Skeletal muscle tissue (tissue), 4 donors: ENCODE data around the gene HLF. TPM values are rescaled to one million over a fixed set of nuclear protein-coding genes. Genes with fewer than 3 reads are reported as not detected.

ENCODE experiments used
- H3K27ac ChIP-seq: one replicate; pipeline ENCODE4 v1.7.0; 2013; ENCODE audit warnings: mild to moderate bottlenecking, low read depth, low read length, inconsistent platforms
- H3K27me3 ChIP-seq, 3 donors: one replicate each; pipeline ENCODE4 v1.7.0; 2013; ENCODE audit warnings: low read length in 3 of 3; ENCODE audit not compliant: control insufficient read depth in 3 of 3, insufficient read depth in 3 of 3
- H3K36me3 ChIP-seq, 3 donors: one replicate each; pipeline ENCODE4 v1.7.0; 2013; ENCODE audit warnings: low read length in 3 of 3; ENCODE audit not compliant: control insufficient read depth in 3 of 3, insufficient read depth in 3 of 3
- H3K4me1 ChIP-seq, 3 donors: one replicate each; pipeline ENCODE4 v1.7.0; 2013; ENCODE audit warnings: low read length in 3 of 3, mild to moderate bottlenecking in 3 of 3; ENCODE audit not compliant: control insufficient read depth in 3 of 3, insufficient read depth in 3 of 3
- H3K4me3 ChIP-seq, 3 donors: one replicate each; pipeline ENCODE4 v1.7.0; 2013; ENCODE audit warnings: low read length in 3 of 3
- H3K9ac ChIP-seq, 3 donors: one replicate each; pipeline ENCODE4 v1.7.0; 2013; ENCODE audit warnings: low read length in 3 of 3, mild to moderate bottlenecking in 3 of 3, moderate library complexity in 2 of 3, low read depth in 1 of 3
- H3K9me3 ChIP-seq, 3 donors: one replicate each; pipeline ENCODE4 v1.7.0; 2013; ENCODE audit warnings: low read length in 3 of 3; ENCODE audit not compliant: control insufficient read depth in 3 of 3
- total RNA-seq: library from RNA; depleted of rRNA; stranded (reverse); fragments of >200 nt; gene quantifications from one replicate; pipeline ENCODE4 v1.2.3, GENCODE V29; 2014
- donor health status: Osteomylitis.

The HLF gene
- total RNA-seq, 1 donor from 2014 or later, result 4.7 TPM

- Histone ChIP-seq H3K4me1 (no peaks in the 10 kb centered on the region), H3K9me3 (no peaks in the 10 kb centered on the region), H3K9ac (no peak overlapping the region), H3K27ac (no peak overlapping the region), H3K4me3 (no peak overlapping the region), H3K27me3 (no peaks in the 10 kb centered on the region), H3K36me3 (no peaks in the 10 kb centered on the region)
These were observed 18.2 kb upstream of the HLF start for GRCh38 chr17:55246583-55246982.

DNA sequence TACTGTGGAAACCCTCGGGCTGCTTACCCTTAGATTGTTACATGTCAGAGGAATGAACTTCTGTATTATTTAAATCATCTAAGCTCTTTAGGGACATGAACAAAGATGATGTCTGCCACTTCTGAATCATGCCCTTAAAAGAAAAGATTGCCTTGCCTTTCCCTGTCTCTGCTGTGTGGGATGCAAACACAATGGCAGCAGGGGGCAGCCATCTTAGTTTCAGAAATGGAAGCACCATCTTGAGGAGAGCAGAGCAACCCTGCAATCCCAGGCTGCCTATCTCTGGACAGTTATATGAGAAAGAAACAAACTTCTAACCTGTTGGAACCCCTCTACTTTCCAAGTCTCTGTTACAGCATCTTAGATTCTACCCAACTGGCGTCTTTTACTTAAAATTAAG lies 16.7 kb upstream of the HLF start:
- Histone ChIP-seq H3K36me3 (no peaks in the 10 kb centered on the region), H3K4me3 (no peak overlapping the region), H3K4me1 (no peaks in the 10 kb centered on the region), H3K9me3 (no peaks in the 10 kb centered on the region), H3K27ac (no peak overlapping the region), H3K9ac (no peak overlapping the region), H3K27me3 (no peaks in the 10 kb centered on the region)

- Histone ChIP-seq H3K9ac (no peak overlapping the region), H3K27ac (no peak overlapping the region), H3K9me3 (no peaks in the 10 kb centered on the region), H3K4me3 (no peak overlapping the region), H3K4me1 (no peaks in the 10 kb centered on the region), H3K27me3 (no peaks in the 10 kb centered on the region), H3K36me3 (no peaks in the 10 kb centered on the region)
These were observed 14.9 kb upstream of the HLF start for GRCh38 chr17:55249861-55250260.

- Histone ChIP-seq H3K27ac (no peak overlapping the region), H3K36me3 (no peaks in the 10 kb centered on the region), H3K4me1 (no peaks in the 10 kb centered on the region), H3K27me3 (no peaks in the 10 kb centered on the region), H3K4me3 (no peak overlapping the region), H3K9ac (no peak overlapping the region), H3K9me3 (no peaks in the 10 kb centered on the region)
These were observed 10.4 kb upstream of the HLF start for GRCh38 chr17:55254375-55254774.

DNA sequence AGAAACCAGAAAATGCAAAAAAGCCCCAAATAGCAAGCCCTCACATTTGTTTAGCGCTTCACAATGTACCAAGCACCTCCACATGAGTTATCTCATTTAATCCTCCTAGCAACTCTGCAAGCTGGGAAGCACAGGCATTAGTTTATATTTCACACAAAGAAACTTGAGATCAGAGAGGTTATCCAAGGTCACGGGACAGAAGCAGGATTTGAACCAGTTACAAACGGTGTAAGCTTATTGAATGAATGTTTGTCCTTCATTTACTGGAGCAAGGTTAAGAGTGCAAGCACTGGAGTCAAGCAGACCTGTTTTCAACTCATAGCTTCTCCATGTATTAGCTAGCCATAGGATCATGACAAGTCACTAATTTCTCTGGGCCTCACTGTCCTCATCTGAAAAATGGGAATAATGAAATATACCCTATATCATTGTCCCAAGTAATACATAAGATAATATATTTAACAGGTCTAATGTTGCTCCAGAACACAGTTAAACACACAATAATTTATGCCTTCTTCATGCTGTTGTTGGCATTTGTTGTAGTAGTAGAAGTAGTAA lies 6.1 kb upstream of the HLF start:
- Histone ChIP-seq H3K9ac (no peak overlapping the region), H3K9me3 (no peaks in the 10 kb centered on the region), H3K27ac (no peak overlapping the region)

GRCh38 chr17:55259684-55260111 lies 5.1 kb upstream of the HLF start:
- Histone ChIP-seq H3K4me1 (peaks cover 12 to 14% (median 13%) of the 10 kb centered on the region in 3 donors), H3K27ac (no peak overlapping the region), H3K27me3 (peaks cover 3 to 14% (median 6%) of the 10 kb centered on the region in 3 donors), H3K9me3 (no peaks in the 10 kb centered on the region), H3K9ac (no peak overlapping the region), H3K4me3 (no peak overlapping the region), H3K36me3 (no peaks in the 10 kb centered on the region)

More for the DNA sequence above, 6.1 kb upstream of the HLF start:
- no peaks in the 10 kb centered on the region for H3K36me3 ChIP-seq
- no peak overlapping the region for H3K4me3 ChIP-seq
- peaks cover 4 to 6% (median 4%) of the 10 kb centered on the region in 3 donors for H3K4me1 ChIP-seq
- peaks cover 0 to 8% (median 6%) of the 10 kb centered on the region in 3 donors for H3K27me3 ChIP-seq

- H3K9me3 ChIP-seq, result no peaks in the 10 kb centered on the region
- no peak overlapping the region for H3K4me3 ChIP-seq
These were observed 3.4 kb upstream of the HLF start for GRCh38 chr17:55261311-55261710.

GRCh38 chr17:55263569-55264277 lies 1.0 kb upstream of the HLF start:
- no peaks in the 10 kb centered on the region for H3K9me3 ChIP-seq
- H3K4me1 ChIP-seq, result peaks cover 12 to 20% (median 16%) of the 10 kb centered on the region in 3 donors
- peaks cover 3 to 14% (median 6%) of the 10 kb centered on the region in 3 donors for H3K27me3 ChIP-seq
- peak overlapping the region; percentile 38 to 80 (median 39) for H3K9ac ChIP-seq
- H3K27ac ChIP-seq, result no peak overlapping the region
- peak overlapping the region; percentile 63 to 70 (median 70) for H3K4me3 ChIP-seq
- H3K36me3 ChIP-seq, result no peaks in the 10 kb centered on the region

More at GRCh38 chr17:55261311-55261710, 3.4 kb upstream of the HLF start:
- Histone ChIP-seq H3K27ac (no peak overlapping the region), H3K27me3 (peaks cover 3 to 14% (median 6%) of the 10 kb centered on the region in 3 donors), H3K4me1 (peaks cover 12 to 16% (median 13%) of the 10 kb centered on the region in 3 donors), H3K36me3 (no peaks in the 10 kb centered on the region), H3K9ac (no peak overlapping the region)

DNA sequence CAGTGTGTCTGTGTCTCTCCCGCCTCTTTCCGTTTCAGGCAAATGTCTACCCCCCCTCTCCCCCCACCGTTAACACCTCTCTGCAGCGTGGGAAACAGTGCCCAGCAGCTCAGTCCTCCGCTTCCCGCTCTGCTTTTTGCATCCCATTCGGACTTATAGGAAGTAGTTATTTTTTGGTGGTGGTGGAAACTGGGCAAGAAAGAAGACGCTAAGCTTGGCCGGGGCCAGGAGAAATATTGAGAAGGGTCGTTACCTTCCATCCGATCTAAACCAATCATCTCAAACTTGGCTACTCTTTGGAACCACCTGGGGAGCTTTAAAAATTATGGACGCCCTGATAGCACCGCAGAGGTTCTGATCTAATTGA lies 499 bp upstream of the HLF start:
- peak overlapping the region in 2 of 3 donors; percentile 38 to 80 for H3K9ac ChIP-seq
- H3K9me3 ChIP-seq, result no peaks in the 10 kb centered on the region
- H3K36me3 ChIP-seq, result no peaks in the 10 kb centered on the region
- H3K27me3 ChIP-seq, result peaks cover 3 to 14% (median 6%) of the 10 kb centered on the region in 3 donors
- no peak overlapping the region for H3K27ac ChIP-seq
- peaks cover 12 to 20% (median 16%) of the 10 kb centered on the region in 3 donors for H3K4me1 ChIP-seq
- peak overlapping the region; percentile 63 to 70 (median 70) for H3K4me3 ChIP-seq

GRCh38 chr17:55265311-55266021 lies 706 bp downstream of the HLF start:
- Histone ChIP-seq H3K9ac (peak overlapping the region in 2 of 3 donors; percentile 69 to 81), H3K4me3 (peak overlapping the region; percentile 60 to 68 (median 64)), H3K27ac (no peak overlapping the region), H3K27me3 (peaks cover 3 to 14% (median 6%) of the 10 kb centered on the region in 3 donors), H3K4me1 (peaks cover 7 to 16% (median 11%) of the 10 kb centered on the region in 3 donors), H3K9me3 (no peaks in the 10 kb centered on the region), H3K36me3 (no peaks in the 10 kb centered on the region)
